Activated CD4-positive, alpha-beta T cell treated with anti-CD3 and anti-CD28 coated beads, Interleukin-2, amount 50 U/mL, for 1 hour (primary cell): ENCODE results near the gene UBASH3B.
A peak's percentile ranks its signal among the peaks of the same experiment; 100 is the strongest.
"Not testable (repeated sequence)": the region's sequence is repeated elsewhere in the genome, so short reads cannot be mapped to it uniquely, and the experiment has no call there.

ENCODE experiments used
- DNase-seq: peaks from one replicate; pipeline ENCODE4 v3.0.0-alpha.2; 2020

Gene UBASH3B

DNA sequence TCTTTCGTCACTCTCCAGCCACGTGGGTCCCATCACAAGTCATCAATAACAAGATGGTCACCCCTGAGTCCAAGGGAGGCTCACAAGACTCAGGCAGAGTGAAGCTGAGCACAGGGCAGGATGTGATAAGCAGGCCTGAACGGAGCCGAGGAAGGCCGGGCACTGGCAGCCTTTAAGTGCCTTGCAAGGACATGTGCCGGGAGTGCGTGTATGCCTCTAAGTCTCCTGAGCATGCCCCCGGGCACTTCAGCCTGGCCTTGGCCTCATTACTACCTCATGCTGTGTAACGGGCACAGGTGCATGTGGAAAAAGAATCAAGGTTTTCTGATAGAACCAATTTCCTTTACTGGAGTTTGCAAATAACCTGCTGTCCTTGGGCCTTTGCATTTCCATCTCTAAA is 55.8 kb downstream of the UBASH3B start:
- DNase-seq: no peak

DNA sequence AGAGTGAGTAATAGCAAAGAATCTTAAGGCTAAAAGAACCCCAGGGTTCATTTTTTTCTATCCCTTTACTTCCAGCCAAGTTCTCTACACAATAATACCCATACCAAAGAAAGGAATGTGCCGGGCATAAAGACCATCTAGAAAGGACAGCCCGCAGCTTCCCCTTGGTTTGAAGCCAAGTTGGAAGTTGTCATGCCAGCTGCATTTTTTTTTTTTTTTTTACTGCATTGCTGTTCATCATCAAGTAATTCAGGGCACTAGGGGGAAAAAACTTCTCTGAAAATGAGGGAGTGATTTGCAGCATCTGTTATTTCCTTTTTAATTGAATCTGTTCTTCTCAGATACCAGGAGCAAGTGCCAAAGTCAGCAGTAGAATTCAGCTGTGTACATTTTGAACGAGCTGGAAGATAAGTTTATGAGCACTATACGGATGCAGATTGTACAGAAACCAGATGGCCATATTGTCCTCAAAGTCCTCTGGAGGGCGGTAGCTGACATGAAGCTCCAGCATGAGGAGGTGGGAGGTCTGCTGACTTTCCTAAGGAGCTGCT is 56.4 kb downstream of the UBASH3B start:
- no peak for DNase-seq

DNA sequence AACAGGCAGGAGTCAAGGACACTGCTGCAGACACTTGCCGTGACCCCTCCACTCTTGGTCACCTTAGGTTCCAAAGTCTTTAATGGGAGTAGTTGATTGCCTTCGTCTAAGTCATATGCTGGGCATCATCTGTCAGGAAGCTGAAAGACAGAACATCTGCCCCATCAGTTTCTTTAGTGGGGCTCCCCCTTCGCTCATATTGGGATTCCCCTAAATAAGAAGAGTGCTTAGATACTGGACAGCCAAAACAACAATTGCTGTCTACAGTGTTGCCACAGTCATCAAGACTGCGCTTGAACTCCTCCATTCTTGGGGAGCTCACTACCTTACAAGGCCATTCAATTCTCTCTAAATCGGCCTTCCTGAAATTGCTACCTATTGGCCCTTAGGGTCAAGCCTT is 58.5 kb downstream of the UBASH3B start:
- DNase-seq: no peak

DNA sequence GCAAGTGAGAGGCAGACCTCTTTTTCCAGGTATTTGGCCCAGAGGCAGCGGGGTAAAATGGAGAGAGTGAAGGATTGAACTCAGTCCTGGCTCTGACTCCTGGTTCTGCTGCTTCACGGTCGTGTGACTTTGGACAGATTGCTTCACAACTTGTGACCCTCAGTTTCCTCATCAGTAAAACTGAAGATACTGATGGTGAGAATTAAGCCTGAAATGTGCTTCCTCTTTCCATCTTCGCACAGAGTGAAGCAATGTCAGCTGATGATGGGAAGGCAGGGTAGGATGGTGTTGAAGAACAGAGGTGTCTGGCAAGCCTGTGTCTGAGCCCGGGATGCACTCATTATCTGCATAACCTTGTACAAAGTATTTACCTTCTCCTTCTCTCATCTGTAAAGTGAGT is 59.0 kb downstream of the UBASH3B start:
- DNase-seq: no peak

DNA sequence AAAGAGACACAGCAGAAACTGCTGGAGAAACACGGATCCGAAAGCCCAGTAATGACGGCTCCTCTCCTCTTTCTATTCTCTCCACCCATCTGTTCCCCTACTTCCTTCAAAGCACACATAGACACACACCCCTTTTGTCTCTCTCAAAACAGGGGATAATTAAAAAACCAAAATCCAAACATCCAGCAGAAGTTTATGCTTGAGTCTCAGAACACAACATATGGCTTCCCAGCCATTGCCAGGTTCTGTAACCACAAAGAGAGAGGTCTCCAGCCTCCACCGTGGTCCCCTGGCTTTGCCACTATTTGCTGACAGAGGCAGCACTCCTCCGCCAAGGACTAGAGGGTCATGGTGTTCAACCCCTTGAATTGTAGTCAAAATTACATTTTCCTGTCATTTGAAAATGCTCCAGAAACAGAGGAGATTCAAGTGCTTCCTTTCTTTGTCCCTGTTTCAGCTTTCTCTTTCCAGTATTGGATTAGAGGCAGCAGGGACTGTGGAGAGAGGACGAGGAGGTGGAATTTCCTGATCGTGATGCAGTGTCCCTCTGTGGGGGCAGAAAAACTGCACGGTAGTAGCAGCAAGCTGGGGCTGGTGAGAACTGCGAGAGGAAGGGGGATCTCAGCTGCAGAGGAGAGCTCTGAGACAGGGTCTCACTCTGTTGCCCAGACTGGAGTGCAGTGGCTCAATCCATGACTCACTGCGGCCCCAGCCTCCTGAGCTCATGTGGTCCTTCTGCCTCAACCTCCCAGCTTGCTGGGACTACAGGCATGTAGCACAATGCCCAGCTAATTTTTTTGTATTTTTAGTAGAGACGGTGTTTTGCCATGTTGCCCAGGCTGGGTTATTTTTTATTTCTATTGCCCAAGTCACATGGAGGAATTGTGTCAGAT is 60.3 kb downstream of the UBASH3B start:
- DNase-seq: no peak

DNA sequence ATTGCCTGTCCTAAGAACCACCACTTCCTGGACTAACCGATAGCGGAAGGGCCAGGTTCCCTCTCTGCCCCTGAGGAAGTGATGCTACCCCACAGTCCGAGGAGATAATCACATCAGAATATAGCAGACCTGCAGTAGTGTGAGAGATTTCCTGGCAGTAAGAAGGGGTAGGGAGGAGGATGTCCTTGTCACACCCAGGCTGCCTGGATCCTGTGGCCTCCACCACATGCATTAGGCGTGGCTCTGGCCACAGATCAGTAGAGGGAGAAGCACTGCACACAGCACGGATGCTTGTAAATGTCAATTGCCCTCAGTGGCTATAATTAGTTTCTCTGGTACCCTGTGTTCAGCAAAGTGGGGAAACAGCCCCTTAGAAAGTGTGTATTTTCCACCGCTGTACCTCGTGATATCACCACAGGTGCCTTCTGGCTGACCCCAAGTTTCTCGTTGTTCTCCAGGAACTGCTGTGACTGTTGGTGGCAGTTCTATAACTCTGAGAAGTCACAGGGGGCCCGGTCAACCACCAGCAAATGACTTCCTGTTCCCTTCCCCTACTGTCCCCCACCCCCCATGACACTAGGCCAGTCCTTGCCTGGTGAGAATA is 61.8 kb downstream of the UBASH3B start:
- DNase-seq: no peak

DNA sequence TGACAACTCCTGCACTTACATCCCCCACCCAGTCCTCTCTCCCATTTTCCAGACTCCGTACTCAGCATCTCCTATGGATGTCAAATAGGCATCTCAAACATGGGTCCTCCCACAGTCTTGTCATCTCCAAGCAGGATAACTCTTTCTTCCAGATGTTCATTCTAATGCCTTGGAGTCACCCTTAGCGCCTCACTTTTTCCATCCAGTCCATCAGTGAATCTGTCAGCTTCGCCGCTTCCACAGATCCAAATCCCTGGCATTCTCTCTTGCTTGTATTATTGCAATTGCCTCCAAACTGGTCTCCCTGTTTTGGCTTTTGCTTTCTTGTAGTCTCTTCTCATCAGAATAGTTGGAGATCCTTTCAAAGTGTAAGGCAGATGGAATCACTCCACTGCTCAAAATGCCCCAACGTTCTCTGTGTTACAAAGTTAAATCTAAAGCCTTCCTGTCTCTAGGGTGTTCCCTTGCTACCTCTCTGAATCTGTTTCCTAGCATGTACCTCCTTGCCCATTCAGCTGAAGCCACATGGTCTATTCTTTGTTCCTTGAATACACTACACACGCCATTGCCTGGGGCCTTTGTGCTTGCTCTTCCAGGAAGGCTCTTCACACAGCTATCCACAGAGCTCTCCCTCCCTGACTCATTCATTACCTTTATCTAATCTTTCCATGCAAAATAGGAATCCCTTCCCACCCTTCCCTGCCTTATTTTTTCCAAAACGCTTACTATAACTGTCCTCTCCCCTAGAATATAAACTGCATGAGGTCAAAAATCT is 64.8 kb downstream of the UBASH3B start:
- DNase-seq: no peak

DNA sequence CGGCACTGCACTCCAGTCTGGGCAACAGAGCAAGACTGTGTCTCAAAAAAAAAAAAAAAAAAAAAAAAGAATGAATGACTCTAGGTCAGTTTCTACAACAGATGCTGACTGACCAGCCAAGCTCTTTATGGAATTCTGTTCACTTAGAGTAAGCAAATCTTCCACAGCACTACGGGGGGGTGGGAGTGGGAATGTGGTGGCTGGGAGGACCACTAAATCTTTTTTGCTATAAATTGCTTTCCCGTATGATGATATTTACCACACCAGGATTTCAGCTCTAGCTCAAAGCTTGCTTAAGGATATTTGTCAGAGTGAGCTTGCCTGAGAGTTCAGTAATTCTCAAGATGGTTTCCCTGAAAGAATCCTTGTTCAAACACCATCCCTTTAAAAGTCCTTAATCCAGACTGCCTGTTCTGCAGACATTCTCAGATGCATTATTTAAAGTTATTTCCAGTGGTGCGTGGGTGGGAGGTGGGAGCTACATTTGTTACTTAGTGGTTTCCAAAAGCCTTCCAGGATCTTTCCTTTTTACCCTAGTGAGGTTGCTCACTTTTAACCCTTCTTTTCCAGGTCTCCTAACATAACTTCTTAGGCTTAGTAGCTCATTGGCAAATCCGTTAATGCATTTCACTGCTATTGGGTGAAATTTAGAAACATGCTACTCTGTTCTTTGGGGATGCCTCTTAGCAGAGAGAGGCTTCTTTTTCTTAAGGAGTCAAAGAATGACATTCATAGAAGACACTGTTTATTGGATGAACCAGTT is 65.9 kb downstream of the UBASH3B start:
- no peak for DNase-seq

DNA sequence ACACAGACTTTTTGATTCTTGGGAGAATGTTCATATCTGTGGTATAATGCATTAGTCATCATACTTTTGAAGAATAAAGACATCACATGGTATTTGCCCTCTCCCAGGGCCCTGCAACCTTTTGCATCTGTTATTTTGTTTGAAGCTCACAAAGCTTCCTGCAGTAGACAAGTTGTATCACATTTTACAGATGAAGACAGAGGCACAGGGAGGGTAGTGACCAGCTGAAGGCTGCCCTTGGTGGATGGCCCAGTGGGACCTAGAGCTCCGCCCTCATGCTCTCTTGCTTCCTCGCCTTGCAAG is 66.4 kb downstream of the UBASH3B start:
- DNase-seq: no peak

DNA sequence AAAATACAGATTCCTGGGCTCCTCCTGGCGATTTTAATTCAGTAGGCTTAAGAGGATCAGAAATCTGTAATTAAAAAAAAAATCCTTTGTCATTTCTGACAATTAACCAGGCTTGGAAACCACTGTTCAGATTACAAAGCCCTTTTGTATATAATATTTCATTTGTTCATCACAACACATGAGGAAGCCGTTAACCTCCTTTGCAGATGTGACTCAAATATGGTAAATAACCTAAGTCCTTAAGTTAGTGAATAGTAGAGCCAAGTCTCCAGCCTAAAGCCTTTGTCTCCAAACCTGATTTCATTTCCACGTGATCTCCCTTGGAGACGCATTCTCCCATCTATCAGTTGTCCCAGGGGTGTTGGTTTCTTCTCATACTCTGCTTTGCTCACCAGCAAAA is 67.6 kb downstream of the UBASH3B start:
- no peak for DNase-seq

DNA sequence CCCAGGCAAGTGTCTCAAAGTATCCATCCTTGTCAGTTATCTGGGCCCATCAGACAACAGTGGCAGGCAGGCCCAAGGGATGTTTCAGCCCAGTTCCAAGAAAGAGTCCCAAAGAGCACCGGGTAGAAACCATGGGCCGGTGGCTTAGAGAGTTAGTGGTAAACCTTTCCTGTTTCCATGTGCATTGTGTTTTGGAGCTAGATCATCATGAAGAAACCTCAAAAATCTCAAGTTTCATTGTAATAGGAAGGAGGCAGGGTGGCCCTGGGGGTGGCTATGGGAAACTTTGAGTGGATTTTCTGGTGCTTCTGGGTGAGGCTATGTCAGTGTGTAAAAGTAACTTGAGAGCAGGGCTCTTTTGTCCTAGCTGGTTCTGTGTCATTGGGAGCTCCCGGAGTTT is 68.1 kb downstream of the UBASH3B start:
- DNase-seq: no peak

DNA sequence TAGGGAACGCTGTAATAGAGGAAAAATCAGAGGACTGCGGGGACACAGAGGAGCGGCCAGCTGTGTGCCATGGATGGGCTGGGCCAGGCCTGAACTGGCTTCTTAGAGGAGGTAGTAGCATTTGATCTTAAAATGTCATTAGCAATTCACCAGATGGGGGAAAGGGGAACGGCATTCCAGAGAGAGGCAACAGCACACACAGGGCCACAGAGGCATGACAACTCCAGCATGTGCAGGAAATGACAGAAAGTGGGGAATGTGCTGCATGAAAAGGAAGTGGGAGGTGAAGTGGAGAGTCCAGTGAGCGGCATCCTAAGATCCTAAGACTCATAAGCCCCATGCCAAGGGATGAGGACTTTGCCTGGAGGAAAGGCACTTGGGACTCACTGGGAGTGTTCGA is 69.0 kb downstream of the UBASH3B start:
- no peak for DNase-seq

DNA sequence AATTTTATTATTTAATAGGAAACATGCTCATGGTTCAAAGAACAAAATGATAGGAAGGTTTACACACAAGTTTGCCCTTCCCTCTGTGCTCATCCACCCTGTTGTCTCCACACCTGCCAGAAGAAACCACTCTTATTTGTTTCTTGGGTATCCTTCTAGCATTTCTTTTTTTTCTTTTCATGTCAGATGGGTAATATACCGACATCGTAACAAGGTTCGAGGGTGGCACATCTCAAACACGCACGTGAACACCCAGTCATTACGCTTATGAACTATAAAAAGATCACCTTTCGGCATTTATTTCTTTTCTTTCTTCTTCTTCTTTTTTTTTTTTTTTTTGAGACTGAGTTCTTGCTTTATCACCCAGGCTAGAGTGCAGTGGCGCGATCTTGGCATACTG is 70.5 kb downstream of the UBASH3B start:
- DNase-seq: no peak

DNA sequence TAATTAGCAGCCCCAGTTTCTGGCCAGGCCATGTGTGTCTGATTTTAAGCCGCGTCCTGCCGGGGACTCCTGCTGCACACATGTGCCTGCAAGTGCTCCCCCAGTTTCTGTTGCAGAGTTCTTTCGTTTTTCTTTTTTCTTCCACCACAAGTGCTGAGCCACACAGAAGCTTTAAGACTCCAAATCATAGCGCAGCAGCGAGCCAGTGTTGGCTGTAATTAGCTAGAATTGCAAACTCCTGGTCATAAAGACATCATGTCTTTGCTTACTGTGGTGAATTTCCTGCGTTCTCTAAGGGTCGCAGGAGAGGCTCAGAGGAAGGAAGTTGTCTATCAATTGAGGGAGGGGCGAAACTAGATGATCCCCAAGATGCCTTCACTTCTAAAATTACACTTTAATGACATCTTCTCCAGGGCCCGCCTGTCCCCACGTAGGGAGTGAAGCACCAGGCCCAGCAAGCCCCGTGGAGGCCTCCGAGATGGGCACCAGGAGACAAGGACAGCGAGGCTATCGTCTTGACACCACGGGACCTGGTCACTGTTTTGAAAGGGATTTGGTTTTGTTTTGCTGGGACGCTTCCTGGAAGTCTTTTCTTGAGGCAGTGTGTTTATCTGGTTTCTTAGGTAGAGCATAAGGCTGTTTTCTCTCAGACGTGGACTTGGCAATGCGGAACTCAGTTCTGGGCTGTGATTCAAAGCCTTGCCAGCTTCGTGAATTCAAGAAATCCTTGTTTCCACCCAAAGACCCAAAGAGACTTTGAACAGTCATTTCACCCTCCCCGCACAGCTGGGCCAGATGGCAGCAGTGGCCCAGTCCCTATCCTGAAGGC is 71.8 kb downstream of the UBASH3B start:
- DNase-seq: peak; percentile 30

DNA sequence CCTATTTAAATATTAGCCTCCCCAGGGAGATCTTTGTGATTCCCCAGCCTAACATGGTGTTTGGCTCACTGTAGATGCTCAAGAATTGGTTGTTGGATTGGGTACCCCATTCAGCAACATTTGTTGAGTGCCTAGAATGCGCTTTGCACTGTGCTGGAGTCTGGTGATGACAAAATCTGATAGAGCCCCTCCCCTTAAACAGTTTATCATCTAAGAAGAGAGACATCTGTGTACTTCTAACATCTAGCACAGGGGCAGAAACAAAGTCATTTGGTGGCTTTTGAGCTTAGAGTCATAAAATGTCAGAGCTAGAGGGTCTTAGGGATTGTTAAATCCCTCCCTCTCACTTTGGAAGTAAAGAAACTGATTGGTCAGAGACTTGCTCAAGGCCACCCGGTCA is 73.0 kb downstream of the UBASH3B start:
- no peak for DNase-seq

DNA sequence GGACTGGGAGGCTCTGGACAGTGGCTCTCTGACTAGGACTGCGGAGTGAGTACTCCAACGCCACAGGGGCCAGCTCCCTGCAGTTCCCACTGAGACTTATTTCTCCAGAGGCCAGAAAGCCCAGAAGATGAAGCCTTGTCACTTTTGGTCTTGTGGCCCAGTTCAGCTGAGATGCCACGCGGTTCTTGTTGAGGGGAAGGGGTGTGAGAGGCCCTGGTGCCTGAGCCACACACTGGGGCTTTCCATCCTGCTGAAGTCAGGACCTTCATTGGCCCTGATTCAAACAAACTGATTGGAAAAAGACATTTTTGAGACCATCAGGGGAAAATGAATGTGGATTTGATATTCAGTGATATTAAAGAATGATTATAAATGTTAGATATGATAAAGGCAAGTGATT is 73.6 kb downstream of the UBASH3B start:
- no peak for DNase-seq

DNA sequence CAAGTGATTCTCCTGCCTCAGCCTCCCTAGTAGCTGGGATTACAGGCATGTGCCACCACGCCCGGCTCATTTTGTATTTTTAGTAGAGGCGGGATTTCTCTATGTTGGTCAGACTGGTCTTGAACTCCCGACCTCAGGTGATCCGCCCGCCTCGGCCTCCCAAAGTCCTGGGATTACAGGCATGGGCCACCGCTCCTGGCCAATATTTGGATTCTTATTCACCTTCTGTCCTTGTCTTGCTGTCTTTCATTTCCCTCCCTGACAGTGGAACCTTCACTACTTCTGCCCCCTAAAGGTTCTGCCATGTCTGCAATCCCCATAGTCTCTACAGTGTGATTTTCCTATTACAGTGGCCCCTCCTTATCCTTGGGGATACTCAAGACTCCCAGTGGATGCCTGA is 75.2 kb downstream of the UBASH3B start:
- not testable (repeated sequence) for DNase-seq

DNA sequence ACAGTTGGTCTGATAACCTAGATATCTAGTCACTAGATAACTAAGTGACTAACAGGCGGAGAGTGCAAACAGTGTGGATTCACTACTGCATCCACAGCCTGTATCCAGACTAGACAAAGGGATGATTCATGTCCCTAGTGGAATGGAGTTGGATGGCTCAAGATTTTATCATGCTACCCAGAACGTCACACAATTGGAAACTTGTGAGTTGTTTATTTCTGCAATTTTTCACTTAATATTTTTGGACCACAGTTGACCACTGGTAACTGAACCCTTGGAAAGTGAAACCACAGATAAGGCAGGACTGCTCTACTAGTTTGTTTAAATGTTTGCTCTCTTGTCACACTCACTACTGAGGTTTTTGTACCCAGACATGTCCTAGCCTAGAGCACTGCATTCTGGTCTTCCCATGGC is 76.0 kb downstream of the UBASH3B start:
- no peak for DNase-seq

DNA sequence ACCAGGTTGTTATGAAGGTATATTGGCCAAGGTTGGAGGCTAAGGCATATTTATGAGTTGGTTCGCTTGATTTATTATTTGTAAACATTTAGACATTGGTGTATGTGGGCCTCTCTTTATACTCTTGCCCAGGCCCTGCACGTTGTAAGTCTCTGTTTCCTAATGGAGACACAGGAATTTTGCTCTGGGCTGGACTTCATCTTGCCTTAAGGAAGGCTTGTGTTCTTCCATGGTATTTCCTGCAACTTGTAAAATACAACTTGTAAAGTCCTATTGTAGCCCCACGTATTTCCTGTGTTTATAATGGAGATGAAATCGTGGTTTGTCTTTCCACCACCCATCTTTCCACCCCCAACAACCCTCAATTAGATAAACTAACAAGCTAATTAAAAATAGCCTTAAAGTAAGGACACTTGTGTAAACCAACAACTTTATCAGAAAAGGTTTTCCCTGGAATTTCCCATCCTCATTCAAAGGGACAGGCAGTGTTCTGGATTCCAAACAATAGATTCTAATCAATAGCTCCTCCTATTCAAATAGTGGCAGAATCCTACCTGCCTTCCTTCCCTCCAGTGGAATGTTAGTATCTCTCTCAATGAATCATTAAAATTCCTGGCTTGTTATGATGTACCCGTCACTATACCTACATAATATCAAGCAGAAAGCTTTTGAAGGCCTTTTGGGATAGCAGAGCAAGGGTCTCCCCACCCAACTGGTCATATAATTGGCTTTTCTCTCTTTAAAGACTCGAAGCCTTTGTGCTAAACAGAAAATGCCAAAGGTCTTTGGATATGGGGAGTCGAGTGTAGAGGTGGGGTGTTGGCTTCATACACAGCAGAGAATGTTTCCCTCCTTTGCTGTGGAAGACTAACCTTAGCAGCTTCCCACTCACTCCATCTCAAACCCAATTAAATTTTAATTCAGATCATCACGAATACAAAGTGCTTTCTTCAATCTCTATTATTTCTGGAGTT is 77.1 kb downstream of the UBASH3B start:
- no peak for DNase-seq

DNA sequence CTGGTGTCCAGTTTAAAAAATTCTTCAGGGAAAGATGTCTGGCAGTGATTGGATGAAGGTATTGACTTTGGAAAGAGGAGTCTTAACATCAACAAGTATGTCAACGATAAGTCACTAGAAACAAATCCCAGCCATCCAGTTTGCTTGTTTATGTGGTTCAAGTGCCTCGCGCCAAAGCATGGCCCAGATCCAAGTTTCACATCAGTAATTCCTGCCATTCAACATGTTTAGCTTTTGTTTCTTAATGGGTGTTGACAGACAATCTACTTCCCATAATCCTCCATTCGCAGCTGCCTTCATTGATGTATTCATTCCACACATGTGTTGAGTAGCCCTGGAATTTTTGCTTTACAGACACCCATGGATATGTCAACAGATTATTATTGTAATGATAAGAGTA is 77.8 kb downstream of the UBASH3B start:
- DNase-seq: no peak
